ENCODE results near the gene POLE. TPM values are rescaled to one million over a fixed set of nuclear protein-coding genes. Genes with fewer than 3 reads are reported as not detected.

The POLE gene
- total RNA-seq, 3 donors from 2014 or later = 45.0 to 72.2 (median 55.1) TPM

DNA sequence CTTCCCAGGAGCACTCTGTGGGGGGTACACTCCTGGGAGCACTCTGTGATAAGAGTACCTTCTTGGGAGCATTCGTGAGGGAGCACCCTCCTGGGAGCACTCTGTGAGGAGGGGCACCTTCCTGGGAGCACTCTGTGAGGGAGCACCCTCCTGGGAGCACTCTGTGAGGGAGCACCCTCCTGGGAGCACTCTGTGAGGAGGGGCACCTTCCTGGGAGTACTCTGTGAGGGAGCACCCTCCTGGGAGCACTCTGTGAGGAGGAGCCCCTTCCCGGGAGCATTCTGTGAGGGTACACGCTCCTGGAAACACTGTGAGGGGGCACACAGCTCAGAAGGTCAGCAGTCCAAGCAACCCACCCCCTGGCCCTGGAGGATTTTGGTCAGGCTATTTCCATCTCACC lies 99.4 kb downstream of the POLE start:
- DNase-seq = no peak
- H3K4me1 ChIP-seq (ENCODE audit: low read depth) = no peaks in the 10 kb centered on the region
- ATAC-seq = no peak
- no peak overlapping the region for H3K4me3 ChIP-seq
- TF ChIP-seq, protein P1, sequence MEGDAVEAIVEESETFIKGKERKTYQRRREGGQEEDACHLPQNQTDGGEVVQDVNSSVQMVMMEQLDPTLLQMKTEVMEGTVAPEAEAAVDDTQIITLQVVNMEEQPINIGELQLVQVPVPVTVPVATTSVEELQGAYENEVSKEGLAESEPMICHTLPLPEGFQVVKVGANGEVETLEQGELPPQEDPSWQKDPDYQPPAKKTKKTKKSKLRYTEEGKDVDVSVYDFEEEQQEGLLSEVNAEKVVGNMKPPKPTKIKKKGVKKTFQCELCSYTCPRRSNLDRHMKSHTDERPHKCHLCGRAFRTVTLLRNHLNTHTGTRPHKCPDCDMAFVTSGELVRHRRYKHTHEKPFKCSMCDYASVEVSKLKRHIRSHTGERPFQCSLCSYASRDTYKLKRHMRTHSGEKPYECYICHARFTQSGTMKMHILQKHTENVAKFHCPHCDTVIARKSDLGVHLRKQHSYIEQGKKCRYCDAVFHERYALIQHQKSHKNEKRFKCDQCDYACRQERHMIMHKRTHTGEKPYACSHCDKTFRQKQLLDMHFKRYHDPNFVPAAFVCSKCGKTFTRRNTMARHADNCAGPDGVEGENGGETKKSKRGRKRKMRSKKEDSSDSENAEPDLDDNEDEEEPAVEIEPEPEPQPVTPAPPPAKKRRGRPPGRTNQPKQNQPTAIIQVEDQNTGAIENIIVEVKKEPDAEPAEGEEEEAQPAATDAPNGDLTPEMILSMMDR (IDR thresholded peaks at IDR 0.05) = no peak
- H3K36me3 ChIP-seq (ENCODE audit: low read depth) = no peaks in the 10 kb centered on the region
- intact Hi-C loops (cut with DNase I, micrococcal nuclease) = no loop called here
- H3K9me3 ChIP-seq = no peaks in the 10 kb centered on the region

DNA sequence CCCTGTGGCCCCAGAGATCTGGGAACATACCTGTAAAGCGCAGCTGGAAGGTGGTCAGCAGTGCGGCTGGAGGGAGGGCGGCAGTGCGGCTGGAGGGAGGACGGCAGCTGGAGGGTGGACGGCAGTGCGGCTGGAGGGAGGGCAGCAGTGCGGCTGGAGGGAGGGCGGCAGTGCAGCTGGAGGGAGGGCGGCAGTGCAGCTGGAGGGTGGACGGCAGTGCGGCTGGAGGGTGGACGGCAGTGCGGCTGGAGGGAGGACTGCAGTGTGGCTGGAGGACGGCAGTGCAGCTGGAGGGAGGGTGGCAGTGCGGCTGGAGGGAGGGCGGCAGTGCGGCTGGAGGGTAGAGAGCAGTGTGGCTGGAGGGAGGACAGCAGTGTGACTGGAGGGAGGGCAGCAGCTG lies 100.2 kb downstream of the POLE start:
- ATAC-seq (no peak), DNase-seq (no peak)
- H3K4me3 ChIP-seq = no peak overlapping the region
- no peaks in the 10 kb centered on the region for H3K4me1 ChIP-seq (ENCODE audit: low read depth)
- no peaks in the 10 kb centered on the region for H3K36me3 ChIP-seq (ENCODE audit: low read depth)
- intact Hi-C loops (cut with DNase I, micrococcal nuclease) = no loop called here
- TF ChIP-seq, protein P1 (IDR thresholded peaks at IDR 0.05) = no peak
- no peaks in the 10 kb centered on the region for H3K9me3 ChIP-seq

DNA sequence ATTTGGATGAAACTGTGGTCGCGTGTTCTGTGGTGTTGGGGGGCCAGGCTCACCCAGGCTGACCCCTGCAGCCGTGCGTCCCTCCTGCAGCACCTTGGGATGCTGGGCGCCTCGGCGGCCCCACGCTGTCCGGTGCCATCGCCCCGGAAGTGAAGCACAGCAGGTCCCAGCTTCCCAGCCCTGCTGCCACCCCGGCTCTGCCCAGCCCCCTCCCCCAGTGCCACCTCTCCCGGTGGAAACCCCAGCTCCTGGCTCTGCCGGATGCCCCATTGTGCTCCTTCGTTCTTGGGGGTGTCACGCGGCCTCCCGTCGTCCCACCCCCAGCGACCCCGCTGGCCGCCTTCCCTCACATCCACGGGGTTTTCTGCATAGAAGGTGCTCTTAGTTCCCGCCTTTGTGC lies 102.0 kb downstream of the POLE start:
- Histone ChIP-seq H3K4me3 (no peak overlapping the region), H3K36me3 (ENCODE audit: low read depth) (no peaks in the 10 kb centered on the region), H3K9me3 (no peaks in the 10 kb centered on the region), H3K4me1 (ENCODE audit: low read depth) (no peaks in the 10 kb centered on the region)
- TF ChIP-seq, protein P1 (IDR thresholded peaks at IDR 0.05) = no peak
- ATAC-seq = no peak
- DNase-seq = no peak
- intact Hi-C loops (cut with DNase I, micrococcal nuclease) = no loop called here

DNA sequence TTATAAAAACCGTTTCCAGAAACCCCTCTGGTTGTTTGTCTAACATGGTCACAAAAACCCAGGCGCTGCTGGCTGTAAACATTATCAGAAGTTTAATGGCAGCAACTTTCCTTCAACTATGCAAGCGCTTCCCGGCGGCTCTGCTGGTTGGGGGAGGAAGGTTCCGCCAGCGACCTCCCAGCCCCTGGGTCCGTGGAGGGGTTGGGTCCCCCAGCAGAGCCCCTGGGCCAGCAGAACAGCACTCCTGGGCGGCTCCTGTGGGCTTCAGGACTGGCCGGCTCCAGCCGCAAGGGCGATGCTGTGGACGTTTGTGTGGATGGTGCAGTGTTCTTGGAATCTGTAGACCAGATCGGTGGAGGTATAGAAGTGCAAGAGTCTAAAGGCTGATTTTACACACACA lies 102.7 kb downstream of the POLE start:
- H3K9me3 ChIP-seq = no peaks in the 10 kb centered on the region
- ATAC-seq (no peak), DNase-seq (no peak)
- TF ChIP-seq, protein P1 (IDR thresholded peaks at IDR 0.05) = no peak
- H3K4me3 ChIP-seq = no peak overlapping the region
- intact Hi-C loops (cut with DNase I, micrococcal nuclease) = no loop called here
- H3K36me3 ChIP-seq (ENCODE audit: low read depth) = no peaks in the 10 kb centered on the region
- no peaks in the 10 kb centered on the region for H3K4me1 ChIP-seq (ENCODE audit: low read depth)

DNA sequence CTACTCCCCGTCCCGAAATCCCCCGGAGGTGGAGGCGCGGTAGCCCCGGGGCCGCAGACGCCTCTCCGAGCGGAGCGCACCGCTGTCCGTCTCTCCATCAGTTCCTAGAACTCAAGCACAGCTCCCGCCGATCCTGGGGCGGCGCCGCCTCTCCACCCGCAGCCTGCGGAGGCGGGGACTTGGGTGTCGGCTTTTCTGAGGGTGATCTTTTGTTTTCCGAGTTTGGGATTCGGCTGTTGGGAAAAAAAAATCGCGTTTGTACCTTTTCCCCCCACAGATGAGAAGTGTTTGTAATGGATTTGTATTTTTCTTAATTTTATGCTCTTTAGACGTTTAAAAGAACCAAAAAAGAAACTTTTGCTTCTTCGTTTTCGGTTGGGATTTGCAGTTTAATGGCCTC lies 103.4 kb downstream of the POLE start:
- intact Hi-C loops (cut with DNase I, micrococcal nuclease) = no loop called here
- Histone ChIP-seq H3K36me3 (ENCODE audit: low read depth) (no peaks in the 10 kb centered on the region), H3K4me1 (ENCODE audit: low read depth) (no peaks in the 10 kb centered on the region), H3K9me3 (no peaks in the 10 kb centered on the region), H3K4me3 (no peak overlapping the region)
- TF ChIP-seq, protein P1 (IDR thresholded peaks at IDR 0.05) = no peak
- DNase-seq (no peak), ATAC-seq (no peak)

- intact Hi-C loops (cut with DNase I, micrococcal nuclease) = no loop called here
- DNase-seq (no peak), ATAC-seq (no peak)
- H3K4me1 ChIP-seq (ENCODE audit: low read depth) = no peaks in the 10 kb centered on the region
- no peaks in the 10 kb centered on the region for H3K9me3 ChIP-seq
- H3K36me3 ChIP-seq (ENCODE audit: low read depth) = no peaks in the 10 kb centered on the region
- no peak overlapping the region for H3K4me3 ChIP-seq
- TF ChIP-seq, protein P1 (IDR thresholded peaks at IDR 0.05) = no peak
Measured at GRCh38 chr12:132583411-132583710, 103.8 kb downstream of the POLE start.
